Measurements from ENCODE around the gene CDK2AP2.

The CDK2AP2 gene

GRCh38 chr11:67503119-67504004, 4.6 kb downstream of the CDK2AP2 start:
- Histone ChIP-seq H3K27me3 (ENCODE audit: low read length) (no peaks in the 10 kb centered on the region), H3K4me3 (ENCODE audit: insufficient read depth, low read length, poor library complexity, severe bottlenecking) (peak overlapping the region; percentile 98), H3K9me3 (ENCODE audit: insufficient read depth, low read length) (no peaks in the 10 kb centered on the region), H3K36me3 (ENCODE audit: low read length) (no peaks in the 10 kb centered on the region), H3F3A (ENCODE audit: insufficient read depth) (peaks cover 13% of the 10 kb centered on the region), H2AFZ (ENCODE audit: low read depth, low read length, severe bottlenecking) (no peak overlapping the region), H3K9me2 (replicated peaks; ENCODE audit: insufficient read depth, low read length) (no peaks in the 10 kb centered on the region), H3K4me2 (ENCODE audit: low read depth, low read length, poor library complexity, severe bottlenecking) (peak overlapping the region; percentile 76), H3K27ac (ENCODE audit: low read depth, low read length) (no peak overlapping the region), H4K20me1 (ENCODE audit: low read depth, low read length) (no peaks in the 10 kb centered on the region; the same call in 1 of the 2 replicates), H3K9ac (ENCODE audit: low read length) (peak overlapping the region; percentile 98), H3K79me2 (ENCODE audit: insufficient read depth, low read length) (peaks cover 24% of the 10 kb centered on the region)
- TF ChIP-seq EZH2phosphoT487 (conservative IDR thresholded peaks at IDR 0.05; ENCODE audit: low read length) (no peak), CTCF (IDR thresholded peaks at IDR 0.05; ENCODE audit: insufficient read depth, low read length, poor library complexity, severe bottlenecking) (no peak)

DNA sequence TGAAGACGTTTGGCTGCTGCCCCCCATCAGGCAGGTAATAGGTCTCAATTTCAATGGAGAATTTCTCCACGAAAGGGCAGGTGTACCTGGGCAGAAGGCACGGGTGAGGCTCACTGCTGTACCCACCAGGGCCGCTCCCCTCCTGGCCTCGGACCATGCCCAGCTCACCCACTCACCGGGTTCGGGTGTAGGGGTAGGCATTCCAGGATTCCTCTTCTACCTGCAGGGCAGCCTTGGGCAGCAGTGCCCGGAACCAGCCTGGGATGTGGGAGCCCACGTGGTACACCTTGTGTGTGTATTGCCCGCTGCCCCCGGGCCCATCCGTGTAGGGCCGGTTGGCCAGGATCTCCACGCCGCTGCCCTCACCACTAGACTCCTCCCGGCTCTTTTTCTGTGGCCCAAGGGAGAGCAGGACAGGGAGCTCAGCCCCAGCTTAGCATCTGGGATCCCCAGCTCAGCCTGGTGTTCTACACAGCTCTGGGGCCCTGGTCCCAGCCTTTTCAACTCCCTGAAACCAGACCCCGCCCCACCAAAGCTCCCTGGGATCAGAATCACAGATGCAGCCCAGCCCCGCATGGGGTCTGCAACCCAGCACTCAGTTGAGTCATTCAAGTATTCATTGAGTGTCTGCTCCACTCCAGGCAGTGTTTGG, 5.5 kb downstream of the CDK2AP2 start:
- Histone ChIP-seq H3K9me2 (replicated peaks; ENCODE audit: insufficient read depth, low read length) (no peaks in the 10 kb centered on the region), H2AFZ (ENCODE audit: low read depth, low read length, severe bottlenecking) (no peak overlapping the region), H3K79me2 (ENCODE audit: insufficient read depth, low read length) (peaks cover 23% of the 10 kb centered on the region), H3K9ac (ENCODE audit: low read length) (no peak overlapping the region), H3K4me2 (ENCODE audit: low read depth, low read length, poor library complexity, severe bottlenecking) (no peak overlapping the region), H3K27me3 (ENCODE audit: low read length) (no peaks in the 10 kb centered on the region), H3K36me3 (ENCODE audit: low read length) (no peaks in the 10 kb centered on the region), H3K4me3 (ENCODE audit: insufficient read depth, low read length, poor library complexity, severe bottlenecking) (no peak overlapping the region), H3F3A (ENCODE audit: insufficient read depth) (peaks cover 13% of the 10 kb centered on the region), H3K27ac (ENCODE audit: low read depth, low read length) (no peak overlapping the region), H3K9me3 (ENCODE audit: insufficient read depth, low read length) (no peaks in the 10 kb centered on the region), H4K20me1 (ENCODE audit: low read depth, low read length) (no peaks in the 10 kb centered on the region; the same call in 1 of the 2 replicates)
- no peak for TF ChIP-seq EZH2phosphoT487 (conservative IDR thresholded peaks at IDR 0.05; ENCODE audit: low read length)
- TF ChIP-seq CTCF (IDR thresholded peaks at IDR 0.05; ENCODE audit: insufficient read depth, low read length, poor library complexity, severe bottlenecking): no peak

DNA sequence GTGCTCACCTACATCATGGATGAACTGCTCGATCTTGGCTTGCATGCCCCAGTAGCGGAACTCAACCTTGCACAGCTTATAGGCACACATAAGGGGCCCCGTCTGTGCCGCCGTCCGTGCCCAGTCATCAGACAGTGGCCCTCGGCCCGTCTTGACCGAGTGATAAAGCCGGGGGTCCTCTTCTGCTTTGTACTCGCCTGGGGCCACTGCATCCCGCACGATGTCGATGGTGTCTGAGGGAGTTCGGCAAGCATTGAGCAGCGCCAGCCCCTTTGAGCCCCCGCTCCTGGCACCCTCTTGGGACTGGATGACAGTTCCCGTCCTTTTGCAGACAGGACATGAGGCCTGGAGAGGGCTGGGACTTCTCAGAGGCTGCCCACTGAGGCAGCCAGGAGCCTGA, 6.1 kb downstream of the CDK2AP2 start:
- Histone ChIP-seq H4K20me1 (ENCODE audit: low read depth, low read length) (no peaks in the 10 kb centered on the region; the same call in 1 of the 2 replicates), H2AFZ (ENCODE audit: low read depth, low read length, severe bottlenecking) (no peak overlapping the region), H3F3A (ENCODE audit: insufficient read depth) (peaks cover 13% of the 10 kb centered on the region), H3K27ac (ENCODE audit: low read depth, low read length) (no peak overlapping the region), H3K79me2 (ENCODE audit: insufficient read depth, low read length) (peaks cover 17% of the 10 kb centered on the region), H3K9me2 (replicated peaks; ENCODE audit: insufficient read depth, low read length) (no peaks in the 10 kb centered on the region), H3K9ac (ENCODE audit: low read length) (no peak overlapping the region), H3K27me3 (ENCODE audit: low read length) (no peaks in the 10 kb centered on the region), H3K4me3 (ENCODE audit: insufficient read depth, low read length, poor library complexity, severe bottlenecking) (no peak overlapping the region), H3K4me2 (ENCODE audit: low read depth, low read length, poor library complexity, severe bottlenecking) (no peak overlapping the region), H3K9me3 (ENCODE audit: insufficient read depth, low read length) (no peaks in the 10 kb centered on the region), H3K36me3 (ENCODE audit: low read length) (no peaks in the 10 kb centered on the region)
- no peak for TF ChIP-seq CTCF (IDR thresholded peaks at IDR 0.05; ENCODE audit: insufficient read depth, low read length, poor library complexity, severe bottlenecking)
- no peak for TF ChIP-seq EZH2phosphoT487 (conservative IDR thresholded peaks at IDR 0.05; ENCODE audit: low read length)
